ENCODE data around the gene APEH.

The APEH gene

GRCh38 chr3:49661281-49661680 is 12.9 kb upstream of the APEH start:
- Histone ChIP-seq H4K20me1 (ENCODE audit: low read depth, low read length) (no peaks in the 10 kb centered on the region), H3K9ac (ENCODE audit: low read length) (no peak overlapping the region), H3K4me2 (ENCODE audit: low read depth, low read length, poor library complexity, severe bottlenecking) (no peak overlapping the region), H3K36me3 (ENCODE audit: low read length) (no peaks in the 10 kb centered on the region), H3K4me3 (ENCODE audit: insufficient read depth, low read length, poor library complexity, severe bottlenecking) (no peak overlapping the region), H3K27me3 (ENCODE audit: low read length) (no peaks in the 10 kb centered on the region), H3K79me2 (ENCODE audit: insufficient read depth, low read length) (no peaks in the 10 kb centered on the region), H3K9me3 (ENCODE audit: insufficient read depth, low read length) (no peaks in the 10 kb centered on the region), H3K27ac (ENCODE audit: low read depth, low read length) (no peak overlapping the region), H3F3A (ENCODE audit: insufficient read depth) (no peaks in the 10 kb centered on the region), H2AFZ (ENCODE audit: low read depth, low read length, severe bottlenecking) (no peak overlapping the region), H3K9me2 (replicated peaks; ENCODE audit: insufficient read depth, low read length) (no peaks in the 10 kb centered on the region)
- TF ChIP-seq EZH2phosphoT487 (conservative IDR thresholded peaks at IDR 0.05; ENCODE audit: low read length), result no peak
- no peak for TF ChIP-seq CTCF (IDR thresholded peaks at IDR 0.05; ENCODE audit: insufficient read depth, low read length, poor library complexity, severe bottlenecking)

- H3K4me2 ChIP-seq (ENCODE audit: low read depth, low read length, poor library complexity, severe bottlenecking), result no peak overlapping the region
Observed at GRCh38 chr3:49662021-49662420, 12.1 kb upstream of the APEH start.

GRCh38 chr3:49662720-49663413 is 11.3 kb upstream of the APEH start:
- TF ChIP-seq EZH2phosphoT487 (conservative IDR thresholded peaks at IDR 0.05; ENCODE audit: low read length), result no peak
- TF ChIP-seq CTCF (IDR thresholded peaks at IDR 0.05; ENCODE audit: insufficient read depth, low read length, poor library complexity, severe bottlenecking), result no peak
- Histone ChIP-seq H3K9ac (ENCODE audit: low read length) (no peak overlapping the region), H3K36me3 (ENCODE audit: low read length) (no peaks in the 10 kb centered on the region), H2AFZ (ENCODE audit: low read depth, low read length, severe bottlenecking) (no peak overlapping the region), H3K27me3 (ENCODE audit: low read length) (no peaks in the 10 kb centered on the region), H3K27ac (ENCODE audit: low read depth, low read length) (no peak overlapping the region), H3K79me2 (ENCODE audit: insufficient read depth, low read length) (no peaks in the 10 kb centered on the region), H3K9me3 (ENCODE audit: insufficient read depth, low read length) (no peaks in the 10 kb centered on the region), H3F3A (ENCODE audit: insufficient read depth) (no peaks in the 10 kb centered on the region), H4K20me1 (ENCODE audit: low read depth, low read length) (no peaks in the 10 kb centered on the region), H3K4me3 (ENCODE audit: insufficient read depth, low read length, poor library complexity, severe bottlenecking) (no peak overlapping the region), H3K4me2 (ENCODE audit: low read depth, low read length, poor library complexity, severe bottlenecking) (no peak overlapping the region), H3K9me2 (replicated peaks; ENCODE audit: insufficient read depth, low read length) (no peaks in the 10 kb centered on the region)

More at GRCh38 chr3:49662021-49662420, 12.1 kb upstream of the APEH start:
- Histone ChIP-seq H3F3A (ENCODE audit: insufficient read depth) (no peaks in the 10 kb centered on the region), H3K9ac (ENCODE audit: low read length) (no peak overlapping the region), H3K36me3 (ENCODE audit: low read length) (no peaks in the 10 kb centered on the region), H3K9me2 (replicated peaks; ENCODE audit: insufficient read depth, low read length) (no peaks in the 10 kb centered on the region), H2AFZ (ENCODE audit: low read depth, low read length, severe bottlenecking) (no peak overlapping the region), H3K4me3 (ENCODE audit: insufficient read depth, low read length, poor library complexity, severe bottlenecking) (no peak overlapping the region), H3K9me3 (ENCODE audit: insufficient read depth, low read length) (no peaks in the 10 kb centered on the region), H3K27ac (ENCODE audit: low read depth, low read length) (no peak overlapping the region), H4K20me1 (ENCODE audit: low read depth, low read length) (no peaks in the 10 kb centered on the region), H3K27me3 (ENCODE audit: low read length) (no peaks in the 10 kb centered on the region), H3K79me2 (ENCODE audit: insufficient read depth, low read length) (no peaks in the 10 kb centered on the region)
- no peak for TF ChIP-seq CTCF (IDR thresholded peaks at IDR 0.05; ENCODE audit: insufficient read depth, low read length, poor library complexity, severe bottlenecking)
- TF ChIP-seq EZH2phosphoT487 (conservative IDR thresholded peaks at IDR 0.05; ENCODE audit: low read length), result no peak
